GM23248 (cell line): ENCODE measurements around the gene HSPG2. TPM values are rescaled to one million over a fixed set of nuclear protein-coding genes. Genes with fewer than 3 reads are reported as not detected.
"Not testable (repeated sequence)": the region's sequence is repeated elsewhere in the genome, so short reads cannot be mapped to it uniquely, and the experiment has no call there.

Experiments used
- DNase-seq: peaks from one replicate; pipeline ENCODE4 v3.0.0-alpha.2; 2015
- H2AFZ ChIP-seq: fragments of 200-600 bp; sonication (generic); 2 replicates; pipeline ENCODE4 v1.6.1; 2016; ENCODE audit warnings: antibody characterized with exemption
- H3F3A ChIP-seq: fragments of 200-600 bp; sonication (generic); 2 replicates; pipeline ENCODE4 v1.6.1; 2016; ENCODE audit warnings: mild to moderate bottlenecking, antibody characterized with exemption, mixed run types; ENCODE audit not compliant: insufficient read depth
- H3K27ac ChIP-seq: fragments of 200-600 bp; sonication (generic); 2 replicates; pipeline ENCODE4 v1.5.1; 2016; ENCODE audit warnings: mild to moderate bottlenecking
- H3K27me3 ChIP-seq: fragments of 200-600 bp; sonication (generic); replicated peaks from 2 replicates; pipeline ENCODE4 v1.6.1; 2016; ENCODE audit warnings: mild to moderate bottlenecking; ENCODE audit not compliant: insufficient read depth
- H3K36me3 ChIP-seq: fragments of 200-600 bp; sonication (generic); 2 replicates; pipeline ENCODE4 v1.6.1; 2016; ENCODE audit warnings: low read depth, mild to moderate bottlenecking
- H3K4me1 ChIP-seq: fragments of 200-600 bp; sonication (generic); 2 replicates; pipeline ENCODE4 v1.6.1; 2016; ENCODE audit warnings: mild to moderate bottlenecking; ENCODE audit not compliant: insufficient read depth
- H3K4me2 ChIP-seq: fragments of 200-600 bp; sonication (generic); one replicate; pipeline ENCODE4 v1.6.1; 2016; ENCODE audit warnings: mild to moderate bottlenecking; ENCODE audit not compliant: unreplicated experiment
- H3K4me3 ChIP-seq: fragments of 200-600 bp; sonication (generic); 2 replicates; pipeline ENCODE4 v1.5.1; 2016; ENCODE audit warnings: mild to moderate bottlenecking
- H3K79me2 ChIP-seq: fragments of 200-600 bp; sonication (generic); 2 replicates; pipeline ENCODE4 v1.6.1; 2016; ENCODE audit warnings: mild to moderate bottlenecking; ENCODE audit not compliant: insufficient read depth
- H3K9ac ChIP-seq: fragments of 200-600 bp; sonication (generic); 2 replicates; pipeline ENCODE4 v1.6.1; 2016; ENCODE audit warnings: mild to moderate bottlenecking
- H3K9me2 ChIP-seq: fragments of 200-600 bp; sonication (generic); 2 replicates; pipeline ENCODE4 v1.6.1; 2016; ENCODE audit warnings: mixed run types, mild to moderate bottlenecking, moderate library complexity; ENCODE audit not compliant: insufficient read depth
- H3K9me3 ChIP-seq: fragments of 200-600 bp; sonication (generic); one replicate; pipeline ENCODE4 v1.6.1; 2017; ENCODE audit warnings: low read depth
- H4K20me1 ChIP-seq: fragments of 200-600 bp; sonication (generic); 2 replicates; pipeline ENCODE4 v1.6.0; 2016; ENCODE audit not compliant: insufficient read depth
- EZH2 ChIP-seq: fragments of 200-600 bp; sonication (generic); IDR thresholded peaks from 2 replicates; pipeline ENCODE4 v1.6.1; 2018; ENCODE audit warnings: antibody characterized with exemption, mild to moderate bottlenecking; ENCODE audit not compliant: insufficient read depth, poor library complexity, severe bottlenecking
- EZH2phosphoT487 ChIP-seq: fragments of 200-600 bp; sonication (generic); IDR thresholded peaks from 2 replicates; pipeline ENCODE4 v1.6.1; 2018; ENCODE audit warnings: antibody characterized with exemption, moderate library complexity, mild to moderate bottlenecking, low read depth; ENCODE audit not compliant: insufficient read depth
- WGBS, 2 experiments: methylation state at CpG; one replicate each; pipeline ENCODE4 v1.1.6; 2015 to 2017; ENCODE audit warnings: low lambda C conversion rate in 2 of 2, low coverage in 1 of 2; ENCODE audit errors: missing lambda C conversion rate in 2 of 2; 5-methylcytosine and 5-hydroxymethylcytosine counted together
- in situ Hi-C: fragments of 300-500 bp; cut with MboI; formaldehyde crosslinking; loops from 2 replicates; pipeline ENCODE4 v1.15.0; 2020
- polyA plus RNA-seq: library from polyadenylated mRNA; unstranded; fragments of >200 nt; fragmentation: Nextera tagmentation; extraction: Ambion mirVana; gene quantifications from 2 replicates; pipeline ENCODE4 v1.2.1, GENCODE V29; 2016
- total RNA-seq: library from RNA; depleted of rRNA; stranded (reverse); fragments of >200 nt; shearing (Covaris generic); gene quantifications from 2 replicates; pipeline ENCODE4 v1.2.3, GENCODE V29; 2014

Gene HSPG2
- total and polyA plus RNA-seq, 2 experiments from 2014 or later: 123 to 407 TPM

DNA sequence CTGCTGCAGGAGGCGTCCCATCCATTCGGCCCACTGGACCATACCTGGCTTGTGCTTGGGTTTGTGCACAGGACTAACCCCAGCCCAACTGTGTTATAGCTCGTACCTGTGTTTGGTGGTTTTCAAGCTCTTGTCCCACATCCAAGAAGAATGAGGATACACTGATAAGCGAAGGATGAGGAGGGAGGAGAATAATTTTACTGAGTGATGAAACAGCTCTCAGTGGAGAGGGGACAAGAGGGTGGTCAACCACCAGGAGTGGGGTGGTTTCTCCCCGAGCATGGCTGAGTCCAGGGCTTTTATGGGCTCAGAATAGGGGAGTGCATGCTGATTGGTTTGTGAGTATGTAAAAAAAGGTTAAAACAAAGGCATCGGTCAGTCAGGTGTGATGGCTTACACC, 142.0 kb downstream of the HSPG2 start:
- H3K4me2 ChIP-seq: no peak overlapping the region
- H3K36me3 ChIP-seq: no peaks in the 10 kb centered on the region
- no peaks in the 10 kb centered on the region for H3K9me2 ChIP-seq
- no peak overlapping the region for H2AFZ ChIP-seq
- H3K27me3 ChIP-seq: no peaks in the 10 kb centered on the region
- H3K9ac ChIP-seq: no peak overlapping the region
- no peaks in the 10 kb centered on the region for H4K20me1 ChIP-seq
- H3K4me1 ChIP-seq: no peaks in the 10 kb centered on the region
- TF ChIP-seq EZH2phosphoT487 (no peak), EZH2 (no peak)
- no peak overlapping the region for H3K27ac ChIP-seq
- no peak for DNase-seq
- no peaks in the 10 kb centered on the region for H3F3A ChIP-seq
- no peaks in the 10 kb centered on the region for H3K9me3 ChIP-seq
- in situ Hi-C loops: no loop called here
- WGBS, 2 experiments: 64 to 79% methylated on average over 6 of the region's 6 CpGs
- no peak overlapping the region for H3K4me3 ChIP-seq
- H3K79me2 ChIP-seq: no peaks in the 10 kb centered on the region

DNA sequence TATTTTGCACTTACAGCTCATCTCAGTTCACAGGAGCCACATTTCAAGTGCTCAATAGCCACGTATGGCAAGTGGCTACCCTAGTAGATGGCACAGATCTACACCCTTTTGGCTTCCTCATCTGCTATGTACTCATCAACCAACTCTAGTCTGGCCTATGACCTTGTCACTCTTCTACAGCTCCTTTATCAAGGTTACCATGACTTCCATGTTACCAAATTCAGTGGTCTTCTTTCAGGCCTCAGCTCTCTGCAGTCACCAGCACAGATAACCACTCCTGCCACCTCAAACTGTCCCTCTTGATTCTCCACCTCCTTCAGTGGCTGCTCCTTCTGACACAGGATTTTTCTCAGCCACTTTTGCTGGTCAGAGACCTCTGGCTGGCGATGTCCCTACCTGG, 142.5 kb downstream of the HSPG2 start:
- Histone ChIP-seq H3K4me2 (no peak overlapping the region), H3K36me3 (no peaks in the 10 kb centered on the region), H3K4me3 (no peak overlapping the region), H4K20me1 (no peaks in the 10 kb centered on the region), H3K9me3 (no peaks in the 10 kb centered on the region), H3K4me1 (no peaks in the 10 kb centered on the region), H3F3A (no peaks in the 10 kb centered on the region), H3K9me2 (no peaks in the 10 kb centered on the region), H3K9ac (no peak overlapping the region), H2AFZ (no peak overlapping the region), H3K27me3 (no peaks in the 10 kb centered on the region), H3K27ac (no peak overlapping the region), H3K79me2 (no peaks in the 10 kb centered on the region)
- 47 to 52% methylated on average over 2 of the region's 2 CpGs for WGBS, 2 experiments
- no peak for DNase-seq
- in situ Hi-C loops: no loop called here
- TF ChIP-seq EZH2phosphoT487 (no peak), EZH2 (no peak)

- no peak overlapping the region for H3K4me2 ChIP-seq
- no peak overlapping the region for H3K9ac ChIP-seq
- TF ChIP-seq EZH2: no peak
- TF ChIP-seq EZH2phosphoT487: no peak
- in situ Hi-C loops: no loop called here
- no peaks in the 10 kb centered on the region for H4K20me1 ChIP-seq
- no peak overlapping the region for H3K4me3 ChIP-seq
- no peak overlapping the region for H2AFZ ChIP-seq
- no peaks in the 10 kb centered on the region for H3K9me3 ChIP-seq
- H3K36me3 ChIP-seq: no peaks in the 10 kb centered on the region
- no peak for DNase-seq
- no peaks in the 10 kb centered on the region for H3K79me2 ChIP-seq
- no peak overlapping the region for H3K27ac ChIP-seq
- no peaks in the 10 kb centered on the region for H3K9me2 ChIP-seq
- no peaks in the 10 kb centered on the region for H3K27me3 ChIP-seq
- no peaks in the 10 kb centered on the region for H3F3A ChIP-seq
- 47 to 52% methylated on average over 2 of the region's 2 CpGs for WGBS, 2 experiments
- no peaks in the 10 kb centered on the region for H3K4me1 ChIP-seq
Observed at GRCh38 chr1:21793104-21793503, 144.0 kb downstream of the HSPG2 start.

DNA sequence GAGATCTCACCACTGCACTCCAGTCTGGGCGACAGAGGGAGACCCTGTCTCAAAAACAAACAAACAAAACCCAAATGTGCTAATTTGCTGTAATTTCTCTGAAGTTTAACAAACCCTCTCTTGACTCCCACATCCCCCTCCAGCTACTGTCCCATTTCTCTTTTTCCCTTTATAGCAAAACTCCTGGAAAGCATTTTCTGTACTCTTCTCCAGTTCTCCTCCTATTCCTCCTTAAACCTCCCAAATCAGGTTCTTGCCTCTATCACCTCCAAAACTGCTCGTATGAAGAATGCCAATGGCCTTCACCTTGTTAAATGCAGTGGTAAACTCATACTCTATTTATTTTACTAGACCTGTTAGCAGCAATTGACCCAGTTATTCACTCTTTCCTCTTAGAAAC, 150.5 kb downstream of the HSPG2 start:
- H3K4me3 ChIP-seq: no peak overlapping the region
- H3K27me3 ChIP-seq: no peaks in the 10 kb centered on the region
- no peaks in the 10 kb centered on the region for H3K4me1 ChIP-seq
- 42 to 63% methylated on average over 2 of the region's 2 CpGs for WGBS, 2 experiments
- no peaks in the 10 kb centered on the region for H4K20me1 ChIP-seq
- DNase-seq: no peak
- H3K36me3 ChIP-seq: no peaks in the 10 kb centered on the region
- no peaks in the 10 kb centered on the region for H3K9me3 ChIP-seq
- H3K9ac ChIP-seq: no peak overlapping the region
- in situ Hi-C loops: no loop called here
- TF ChIP-seq EZH2phosphoT487 (no peak), EZH2 (no peak)
- peaks cover 21% of the 10 kb centered on the region for H3F3A ChIP-seq
- H3K9me2 ChIP-seq: no peaks in the 10 kb centered on the region
- no peak overlapping the region for H3K4me2 ChIP-seq
- peaks cover 12% of the 10 kb centered on the region for H3K79me2 ChIP-seq
- H2AFZ ChIP-seq: no peak overlapping the region
- H3K27ac ChIP-seq: no peak overlapping the region

- not testable (repeated sequence) for H3K27me3 ChIP-seq
Observed at GRCh38 chr1:21785764-21786163, 151.3 kb downstream of the HSPG2 start.

More at GRCh38 chr1:21785764-21786163, 151.3 kb downstream of the HSPG2 start:
- H3K4me1 ChIP-seq, H3K4me2 ChIP-seq, H3K9ac ChIP-seq, in situ Hi-C loops, H4K20me1 ChIP-seq, H2AFZ ChIP-seq, H3K9me3 ChIP-seq, H3K4me3 ChIP-seq, DNase-seq, H3K27ac ChIP-seq, H3K36me3 ChIP-seq, H3K9me2 ChIP-seq: not testable (repeated sequence)
- 92 to 95% methylated on average over 9 of the region's 9 CpGs for WGBS, 2 experiments
- H3F3A ChIP-seq: peaks cover 27% of the 10 kb centered on the region
- H3K79me2 ChIP-seq: peaks cover 21% of the 10 kb centered on the region
